ENCODE measurements around the gene TRAPPC3. TPM values are rescaled to one million over a fixed set of nuclear protein-coding genes. Genes with fewer than 3 reads are reported as not detected.

The TRAPPC3 gene
- total RNA-seq, 1 donor from 2014 or later = 68.5 TPM

DNA sequence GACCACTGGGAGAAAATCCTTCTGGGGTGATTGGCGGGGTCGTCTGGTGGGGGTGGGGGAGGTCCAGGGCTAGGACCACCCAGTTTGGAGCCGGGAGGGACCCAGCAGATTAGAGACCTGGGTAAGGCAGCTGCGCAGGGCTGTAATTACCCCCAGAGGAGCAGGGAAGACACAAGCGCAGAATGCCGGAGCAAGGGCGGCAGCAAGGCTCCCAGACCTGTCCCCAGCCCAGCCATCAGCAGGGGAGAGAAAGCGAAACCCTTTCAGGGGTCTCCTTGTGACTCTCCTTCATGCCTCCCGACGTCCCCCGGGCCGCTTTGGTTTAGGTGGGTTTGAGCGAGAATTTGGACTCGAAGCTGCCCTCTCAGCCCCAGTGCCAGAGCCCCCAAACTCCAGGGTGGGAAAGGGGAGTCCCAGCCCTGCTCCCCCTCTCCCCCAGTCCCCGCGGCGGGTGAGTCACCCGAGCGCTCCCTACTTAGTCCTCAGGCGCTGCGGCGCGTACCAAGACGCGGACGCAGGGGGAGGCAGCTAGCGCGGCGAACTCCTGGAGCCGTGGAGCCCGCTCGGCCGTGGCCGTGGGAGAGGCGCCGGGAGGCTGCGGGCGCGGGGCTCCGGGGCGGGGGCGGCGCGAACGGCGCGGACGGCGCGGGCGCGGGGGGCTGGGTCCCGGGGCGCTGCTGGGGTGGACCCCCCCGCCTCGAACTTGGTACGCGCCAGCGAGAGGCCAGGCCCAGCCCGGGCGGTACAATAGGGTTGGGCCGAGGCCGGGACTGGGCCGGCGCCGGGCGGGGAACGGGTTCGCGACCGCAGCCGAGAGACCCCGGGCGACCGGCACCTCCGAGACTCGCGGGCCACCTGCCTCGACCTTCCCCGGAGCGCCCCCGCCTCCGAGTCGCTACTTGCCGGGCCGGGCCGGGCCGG is 6.4 kb upstream of the TRAPPC3 start, which contains the start of gene MAP7D1:
TSS of gene MAP7D1 (plus strand) at position 753 of the 921 bp plus-strand sequence. CDS start 258 bp downstream, outside the sequence.
- Mint-ChIP-seq H3K4me3 (peak within 1 kb of the TSS; percentile 81), H3K27me3 (ENCODE audit: low read depth) (no peaks in the 10 kb centered on the region), H3K27ac (peak within 1 kb of the TSS; percentile 95), H3K4me1 (peaks cover 50% of the 10 kb centered on the region), H3K9me3 (no peaks in the 10 kb centered on the region), H3K36me3 (no peaks in the 10 kb centered on the region)
- DNase-seq (ENCODE audit: low spot score in 2 of 2, unreplicated experiment in 2 of 2) = peak; percentile 76 to 85
- TF ChIP-seq CTCF (IDR thresholded peaks at IDR 0.05; ENCODE audit: unreplicated experiment) = no peak

DNA sequence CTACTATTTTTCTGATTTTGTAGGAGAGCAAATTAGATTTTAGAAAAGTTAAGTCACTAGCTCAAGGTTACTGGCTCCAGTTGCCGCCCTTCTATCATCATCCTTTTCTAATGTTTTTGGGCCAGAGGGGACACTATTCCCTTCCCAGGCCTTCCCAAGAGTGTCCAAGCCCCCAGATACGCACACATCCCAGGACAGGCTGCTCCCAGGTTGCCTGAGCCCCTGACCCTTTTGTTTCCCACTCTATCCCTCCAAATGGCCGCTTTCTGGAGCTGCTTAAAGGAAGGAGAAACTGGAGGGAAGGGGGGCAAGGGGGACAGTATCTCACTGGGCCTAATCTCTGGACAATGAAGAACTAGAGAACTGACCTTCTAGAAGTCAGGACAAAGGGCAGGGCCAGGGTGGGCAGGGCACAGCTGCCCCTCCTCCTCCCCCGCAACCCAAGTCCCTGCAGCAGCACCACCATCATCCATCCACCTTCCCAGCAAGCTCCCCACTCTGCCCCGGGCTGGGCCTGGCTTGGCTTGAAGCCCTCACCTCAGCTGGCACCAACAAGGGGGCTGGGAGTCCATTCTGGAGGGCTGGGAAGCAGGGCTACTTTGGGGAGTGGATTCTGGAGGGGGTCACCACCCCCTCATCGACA is 5.6 kb upstream of the TRAPPC3 start:
- DNase-seq (ENCODE audit: low spot score in 2 of 2, unreplicated experiment in 2 of 2) = no peak
- H3K27ac Mint-ChIP-seq = peak overlapping the region; percentile 95

DNA sequence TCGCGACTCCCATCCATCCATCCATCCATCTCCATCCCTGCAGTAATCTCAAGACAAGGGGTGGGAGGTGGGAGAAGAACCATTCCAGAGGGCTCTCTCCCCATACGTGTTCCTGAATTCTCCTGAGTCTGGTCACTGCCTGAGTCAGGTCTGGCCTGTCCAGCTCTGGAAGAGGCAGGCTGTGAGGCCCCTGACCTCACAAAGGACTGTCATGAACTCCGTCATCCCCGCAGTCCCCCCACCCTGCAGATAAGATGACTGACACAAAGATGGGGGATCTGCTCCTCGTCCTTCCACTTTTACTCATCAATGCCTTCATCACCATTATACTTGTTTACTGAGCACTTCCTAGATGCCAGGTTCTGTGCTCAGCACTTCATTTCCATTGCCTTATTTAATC is 5.0 kb upstream of the TRAPPC3 start:
- H3K27me3 Mint-ChIP-seq (ENCODE audit: low read depth) = no peaks in the 10 kb centered on the region
- no peak for TF ChIP-seq CTCF (IDR thresholded peaks at IDR 0.05; ENCODE audit: unreplicated experiment)
- H3K36me3 Mint-ChIP-seq = no peaks in the 10 kb centered on the region
- no peak for DNase-seq (ENCODE audit: low spot score in 2 of 2, unreplicated experiment in 2 of 2)
- H3K9me3 Mint-ChIP-seq = no peaks in the 10 kb centered on the region
- peaks cover 53% of the 10 kb centered on the region for H3K4me1 Mint-ChIP-seq
- peak overlapping the region; percentile 95 for H3K27ac Mint-ChIP-seq
- peak overlapping the region; percentile 74 for H3K4me3 Mint-ChIP-seq

More for the DNA sequence above, 5.6 kb upstream of the TRAPPC3 start:
- TF ChIP-seq CTCF (IDR thresholded peaks at IDR 0.05; ENCODE audit: unreplicated experiment) = no peak
- no peaks in the 10 kb centered on the region for H3K36me3 Mint-ChIP-seq
- H3K4me3 Mint-ChIP-seq = peak overlapping the region; percentile 74
- H3K4me1 Mint-ChIP-seq = peaks cover 53% of the 10 kb centered on the region
- no peaks in the 10 kb centered on the region for H3K9me3 Mint-ChIP-seq
- no peaks in the 10 kb centered on the region for H3K27me3 Mint-ChIP-seq (ENCODE audit: low read depth)

DNA sequence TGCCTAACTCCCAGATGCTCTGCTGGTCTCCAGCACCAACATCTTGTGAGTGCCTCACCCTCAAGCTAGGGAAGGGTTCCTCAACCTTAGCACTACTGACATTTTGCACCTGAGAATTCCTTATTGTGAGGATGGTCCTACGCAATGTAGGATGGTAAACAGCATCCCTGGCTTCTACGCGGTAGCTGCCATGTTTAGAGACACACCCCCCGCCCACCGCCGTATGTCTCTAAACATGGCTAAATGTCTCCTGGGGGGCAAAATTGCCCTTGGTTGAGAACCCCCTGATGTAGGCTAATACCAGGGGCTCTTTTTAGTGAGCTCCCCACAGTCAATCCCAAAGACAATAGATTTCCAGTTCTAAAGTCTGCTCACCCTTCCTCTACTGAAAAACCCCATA is 4.2 kb upstream of the TRAPPC3 start:
- no peaks in the 10 kb centered on the region for H3K27me3 Mint-ChIP-seq (ENCODE audit: low read depth)
- H3K4me1 Mint-ChIP-seq = peaks cover 55% of the 10 kb centered on the region
- no peak for TF ChIP-seq CTCF (IDR thresholded peaks at IDR 0.05; ENCODE audit: unreplicated experiment)
- H3K9me3 Mint-ChIP-seq = no peaks in the 10 kb centered on the region
- H3K27ac Mint-ChIP-seq = no peak overlapping the region
- H3K4me3 Mint-ChIP-seq = no peak overlapping the region
- H3K36me3 Mint-ChIP-seq = no peaks in the 10 kb centered on the region
- DNase-seq (ENCODE audit: low spot score in 2 of 2, unreplicated experiment in 2 of 2) = no peak

- Mint-ChIP-seq H3K36me3 (peaks cover 5% of the 10 kb centered on the region), H3K27me3 (ENCODE audit: low read depth) (no peaks in the 10 kb centered on the region), H3K4me3 (no peak overlapping the region), H3K27ac (peak overlapping the region; percentile 82), H3K4me1 (peaks cover 48% of the 10 kb centered on the region), H3K9me3 (no peaks in the 10 kb centered on the region)
- DNase-seq (ENCODE audit: low spot score in 2 of 2, unreplicated experiment in 2 of 2) = no peak
- no peak for TF ChIP-seq CTCF (IDR thresholded peaks at IDR 0.05; ENCODE audit: unreplicated experiment)
These were observed 2.5 kb upstream of the TRAPPC3 start for GRCh38 chr1:36151845-36152203.
